K562 (cell line): Measurements from ENCODE around the gene SH3BGRL3. TPM values are rescaled to one million over a fixed set of nuclear protein-coding genes. Genes with fewer than 3 reads are reported as not detected.

Experiments used
- ARNT ChIP-seq, 2 experiments: fragments of 450-650 bp; IDR thresholded peaks; 2 replicates each; pipeline ENCODE4 v1.6.1; 2016; ENCODE audit warnings: mild to moderate bottlenecking in 1 of 2
- ATF7 ChIP-seq: fragments of 450-650 bp; IDR thresholded peaks from 2 replicates; pipeline ENCODE4 v1.7.1; 2014; ENCODE audit warnings: mild to moderate bottlenecking, moderate library complexity
- C11orf30 ChIP-seq: fragments of 450-650 bp; IDR thresholded peaks from 2 replicates; pipeline ENCODE4 v1.6.1; 2016; ENCODE audit warnings: low read depth, mild to moderate bottlenecking
- CHD4 ChIP-seq: fragments of 200-600 bp; sonication (generic); IDR thresholded peaks from 3 replicates; pipeline ENCODE4 v1.6.1; 2012; ENCODE audit warnings: low read depth, mild to moderate bottlenecking, mixed read lengths, low read length, inconsistent platforms; ENCODE audit not compliant: insufficient read depth, insufficient replicate concordance, poor library complexity, severe bottlenecking
- CSDE1 ChIP-seq, 2 experiments: fragments of 450-650 bp; IDR thresholded peaks; 2 replicates each; pipeline ENCODE4 v1.6.1; 2016; ENCODE audit warnings: mild to moderate bottlenecking in 1 of 2
- MAFF ChIP-seq: IDR thresholded peaks from 2 replicates; pipeline ENCODE4 v1.6.1; 2012; ENCODE audit warnings: low read length, improper control_type of control experiment
- MAFK ChIP-seq: IDR thresholded peaks from 2 replicates; pipeline ENCODE4 v1.6.1; 2011; ENCODE audit warnings: low read length, improper control_type of control experiment
- MXI1 ChIP-seq: IDR thresholded peaks from 2 replicates; pipeline ENCODE4 v1.6.1; 2011; ENCODE audit warnings: low read depth, mild to moderate bottlenecking, improper control_type of control experiment, low read length
- NCOA6 ChIP-seq: fragments of 450-650 bp; IDR thresholded peaks from 2 replicates; pipeline ENCODE4 v1.6.1; 2017; ENCODE audit warnings: mild to moderate bottlenecking
- NFXL1 ChIP-seq: fragments of 450-650 bp; formaldehyde crosslinking; IDR thresholded peaks from 2 replicates; pipeline ENCODE4 v1.4.0; 2021; ENCODE audit warnings: mild to moderate bottlenecking
- RAD21 ChIP-seq, 2 experiments: fragments of 250-450 bp in 1 of 2; fragments of 450-650 bp in 1 of 2; sonication (Bioruptor Pico) in 1 of 2; formaldehyde crosslinking in 1 of 2; IDR thresholded peaks in 1 of 2; conservative IDR thresholded peaks in 1 of 2; 2 replicates each; pipeline versions ENCODE4 v1.4.0 to v1.8.0; 2020 to 2022; ENCODE audit warnings: mild to moderate bottlenecking in 2 of 2, moderate library complexity in 1 of 2
- SMARCE1 ChIP-seq: fragments of 450-650 bp; IDR thresholded peaks from 2 replicates; pipeline ENCODE4 v1.7.1; 2016; ENCODE audit warnings: mild to moderate bottlenecking
- ZNF408 ChIP-seq: fragments of 250-450 bp; sonication (Bioruptor Pico); IDR thresholded peaks from 2 replicates; pipeline ENCODE4 v1.4.0; 2020; ENCODE audit warnings: low read depth, mild to moderate bottlenecking, moderate library complexity
- polyA plus RNA-seq, 8 experiments: library from polyadenylated mRNA; depleted of rRNA in 4 of 8; stranded (reverse) in 5 of 8; unstranded in 3 of 8; fragments of >200 nt; fragmentation: Nextera tagmentation in 2 of 8; fragmentation: Illumina TruSeq in 1 of 8; extraction: Ambion mirVana in 2 of 8; extraction: Trizol in 1 of 8; gene quantifications; 2 replicates each; pipeline versions ENCODE4 v1.2.1 to v1.2.3, GENCODE V29; 2011 to 2014; ENCODE audit warnings: inconsistent platforms in 1 of 8, missing spikeins in 1 of 8
- total RNA-seq, 7 experiments: library from RNA; depleted of rRNA in 6 of 7; stranded (reverse); fragments of >200 nt in 6 of 7; fragmentation: Illumina TruSeq in 2 of 7; extraction: Trizol in 2 of 7; gene quantifications; 2 replicates each; pipeline versions ENCODE4 v1.2.1 to v1.2.3, GENCODE V29; 2011 to 2021; ENCODE audit warnings: low replicate concordance in 1 of 7
- TF ChIP-seq, protein P1 (sequence below): sonication (generic); formaldehyde crosslinking; IDR thresholded peaks from 2 replicates; pipeline ENCODE4 v1.8.1; 2023; ENCODE audit warnings: mild to moderate bottlenecking, missing genetic modification reagents
- TF ChIP-seq, protein P2 (sequence below): fragments of 250-450 bp; sonication (Bioruptor Pico); IDR thresholded peaks from 2 replicates; pipeline ENCODE4 v1.5.0; 2021; ENCODE audit warnings: mild to moderate bottlenecking, borderline replicate concordance
- TF ChIP-seq, protein P3 (sequence below), 2 experiments: fragments of 450-650 bp; IDR thresholded peaks; 2 replicates each; pipeline ENCODE4 v1.6.1; 2016
- TF ChIP-seq, protein P4 (sequence below): fragments of 200-800 bp; sonication (Bioruptor generic); IDR thresholded peaks from 2 replicates; pipeline ENCODE4 v1.6.1; 2017; ENCODE audit warnings: missing genetic modification characterization, missing compliant biosample characterization
- TF ChIP-seq, protein P5 (sequence below): sonication (generic); IDR thresholded peaks from 2 replicates; pipeline ENCODE4 v1.6.1; 2016

Gene SH3BGRL3
- total and polyA plus RNA-seq, 9 of the 15 experiments (the other 6 are each of a cell fraction or from before 2014, with no cell fraction given) = 30.3 to 140 (median 54.2) TPM

DNA sequence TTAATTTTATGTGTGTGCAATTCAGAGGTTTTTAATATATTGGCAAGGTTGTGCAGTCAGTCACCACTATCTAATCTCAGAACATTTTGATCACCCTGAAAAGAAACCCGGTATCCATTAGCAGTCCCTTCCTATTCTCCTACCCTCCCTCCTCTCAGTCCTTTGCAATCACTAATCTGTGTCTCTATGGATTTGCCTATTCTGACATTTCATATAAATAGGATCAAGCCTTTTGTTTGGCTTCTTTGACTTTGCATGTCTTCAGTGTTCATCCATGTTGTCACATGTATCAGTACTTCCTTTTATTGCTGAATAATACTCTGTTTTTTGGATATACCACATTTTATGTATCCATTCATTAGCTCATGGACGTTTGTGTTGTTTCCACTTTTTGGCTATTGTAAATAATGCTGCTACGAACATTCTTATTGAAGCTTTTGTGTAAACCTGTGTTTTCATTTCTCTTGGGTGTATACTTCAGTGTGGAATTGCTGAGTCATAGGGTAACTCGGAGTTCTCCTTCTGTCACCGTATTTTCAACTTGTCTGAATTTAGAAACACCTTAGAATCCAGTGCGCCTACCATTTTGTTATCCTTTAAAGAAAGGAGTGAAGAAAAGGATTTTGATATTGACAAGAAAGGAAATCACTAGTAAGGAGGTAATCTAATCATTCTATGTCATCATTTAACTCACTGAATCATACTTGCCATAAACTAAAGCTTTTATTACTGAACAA is 42.5 kb upstream of the SH3BGRL3 start (continued):
- TF ChIP-seq, protein P1, sequence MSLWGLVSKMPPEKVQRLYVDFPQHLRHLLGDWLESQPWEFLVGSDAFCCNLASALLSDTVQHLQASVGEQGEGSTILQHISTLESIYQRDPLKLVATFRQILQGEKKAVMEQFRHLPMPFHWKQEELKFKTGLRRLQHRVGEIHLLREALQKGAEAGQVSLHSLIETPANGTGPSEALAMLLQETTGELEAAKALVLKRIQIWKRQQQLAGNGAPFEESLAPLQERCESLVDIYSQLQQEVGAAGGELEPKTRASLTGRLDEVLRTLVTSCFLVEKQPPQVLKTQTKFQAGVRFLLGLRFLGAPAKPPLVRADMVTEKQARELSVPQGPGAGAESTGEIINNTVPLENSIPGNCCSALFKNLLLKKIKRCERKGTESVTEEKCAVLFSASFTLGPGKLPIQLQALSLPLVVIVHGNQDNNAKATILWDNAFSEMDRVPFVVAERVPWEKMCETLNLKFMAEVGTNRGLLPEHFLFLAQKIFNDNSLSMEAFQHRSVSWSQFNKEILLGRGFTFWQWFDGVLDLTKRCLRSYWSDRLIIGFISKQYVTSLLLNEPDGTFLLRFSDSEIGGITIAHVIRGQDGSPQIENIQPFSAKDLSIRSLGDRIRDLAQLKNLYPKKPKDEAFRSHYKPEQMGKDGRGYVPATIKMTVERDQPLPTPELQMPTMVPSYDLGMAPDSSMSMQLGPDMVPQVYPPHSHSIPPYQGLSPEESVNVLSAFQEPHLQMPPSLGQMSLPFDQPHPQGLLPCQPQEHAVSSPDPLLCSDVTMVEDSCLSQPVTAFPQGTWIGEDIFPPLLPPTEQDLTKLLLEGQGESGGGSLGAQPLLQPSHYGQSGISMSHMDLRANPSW (CRISPR knock-in tag) = no peak
- peak in 1 of 2 experiments; percentile 40; a peak in 1 of 4 replicates for TF ChIP-seq CSDE1 (IDR thresholded peaks at IDR 0.05)
- TF ChIP-seq, protein P2, sequence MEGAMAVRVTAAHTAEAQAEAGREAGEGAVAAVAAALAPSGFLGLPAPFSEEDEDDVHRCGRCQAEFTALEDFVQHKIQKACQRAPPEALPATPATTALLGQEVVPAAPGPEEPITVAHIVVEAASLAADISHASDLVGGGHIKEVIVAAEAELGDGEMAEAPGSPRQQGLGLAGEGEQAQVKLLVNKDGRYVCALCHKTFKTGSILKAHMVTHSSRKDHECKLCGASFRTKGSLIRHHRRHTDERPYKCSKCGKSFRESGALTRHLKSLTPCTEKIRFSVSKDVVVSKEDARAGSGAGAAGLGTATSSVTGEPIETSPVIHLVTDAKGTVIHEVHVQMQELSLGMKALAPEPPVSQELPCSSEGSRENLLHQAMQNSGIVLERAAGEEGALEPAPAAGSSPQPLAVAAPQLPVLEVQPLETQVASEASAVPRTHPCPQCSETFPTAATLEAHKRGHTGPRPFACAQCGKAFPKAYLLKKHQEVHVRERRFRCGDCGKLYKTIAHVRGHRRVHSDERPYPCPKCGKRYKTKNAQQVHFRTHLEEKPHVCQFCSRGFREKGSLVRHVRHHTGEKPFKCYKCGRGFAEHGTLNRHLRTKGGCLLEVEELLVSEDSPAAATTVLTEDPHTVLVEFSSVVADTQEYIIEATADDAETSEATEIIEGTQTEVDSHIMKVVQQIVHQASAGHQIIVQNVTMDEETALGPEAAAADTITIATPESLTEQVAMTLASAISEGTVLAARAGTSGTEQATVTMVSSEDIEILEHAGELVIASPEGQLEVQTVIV (CRISPR knock-in tag) = 0 out of 2 replicates have a peak, but pooled peaks have one; percentile 48
- TF ChIP-seq SMARCE1 = peak; percentile 91
- no peak for TF ChIP-seq MXI1
- TF ChIP-seq NCOA6 = peak; percentile 78
- TF ChIP-seq MAFF = peak; percentile 98
- peak in 1 of 2 experiments; percentile 25; a peak in 1 of 4 replicates for TF ChIP-seq RAD21 (CRISPR knock-in tag; conservative IDR thresholded peaks at IDR 0.05 in 1 of 2, IDR thresholded peaks at IDR 0.05 in 1 of 2)
- TF ChIP-seq ATF7 = 0 out of 2 replicates have a peak, but pooled peaks have one; percentile 15
- TF ChIP-seq C11orf30 = peak; percentile 98
- peak in 1 of 2 experiments; percentile 27; a peak in 1 of 4 replicates for TF ChIP-seq ARNT (IDR thresholded peaks at IDR 0.05)
- TF ChIP-seq ZNF408 (CRISPR knock-in tag) = no peak
- peak; percentile 97 for TF ChIP-seq MAFK
- TF ChIP-seq, protein P3, sequence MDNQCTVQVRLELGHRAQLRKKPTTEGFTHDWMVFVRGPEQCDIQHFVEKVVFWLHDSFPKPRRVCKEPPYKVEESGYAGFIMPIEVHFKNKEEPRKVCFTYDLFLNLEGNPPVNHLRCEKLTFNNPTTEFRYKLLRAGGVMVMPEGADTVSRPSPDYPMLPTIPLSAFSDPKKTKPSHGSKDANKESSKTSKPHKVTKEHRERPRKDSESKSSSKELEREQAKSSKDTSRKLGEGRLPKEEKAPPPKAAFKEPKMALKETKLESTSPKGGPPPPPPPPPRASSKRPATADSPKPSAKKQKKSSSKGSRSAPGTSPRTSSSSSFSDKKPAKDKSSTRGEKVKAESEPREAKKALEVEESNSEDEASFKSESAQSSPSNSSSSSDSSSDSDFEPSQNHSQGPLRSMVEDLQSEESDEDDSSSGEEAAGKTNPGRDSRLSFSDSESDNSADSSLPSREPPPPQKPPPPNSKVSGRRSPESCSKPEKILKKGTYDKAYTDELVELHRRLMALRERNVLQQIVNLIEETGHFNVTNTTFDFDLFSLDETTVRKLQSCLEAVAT (IDR thresholded peaks at IDR 0.05) = peak in 1 of 2 experiments; percentile 51; a peak in 1 of 4 replicates
- TF ChIP-seq, protein P4, sequence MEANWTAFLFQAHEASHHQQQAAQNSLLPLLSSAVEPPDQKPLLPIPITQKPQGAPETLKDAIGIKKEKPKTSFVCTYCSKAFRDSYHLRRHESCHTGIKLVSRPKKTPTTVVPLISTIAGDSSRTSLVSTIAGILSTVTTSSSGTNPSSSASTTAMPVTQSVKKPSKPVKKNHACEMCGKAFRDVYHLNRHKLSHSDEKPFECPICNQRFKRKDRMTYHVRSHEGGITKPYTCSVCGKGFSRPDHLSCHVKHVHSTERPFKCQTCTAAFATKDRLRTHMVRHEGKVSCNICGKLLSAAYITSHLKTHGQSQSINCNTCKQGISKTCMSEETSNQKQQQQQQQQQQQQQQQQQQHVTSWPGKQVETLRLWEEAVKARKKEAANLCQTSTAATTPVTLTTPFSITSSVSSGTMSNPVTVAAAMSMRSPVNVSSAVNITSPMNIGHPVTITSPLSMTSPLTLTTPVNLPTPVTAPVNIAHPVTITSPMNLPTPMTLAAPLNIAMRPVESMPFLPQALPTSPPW (CRISPR knock-in tag) = no peak
- 0 out of 2 replicates have a peak, but pooled peaks have one; percentile 54 for TF ChIP-seq NFXL1
- TF ChIP-seq CHD4 = peak; percentile 71
- TF ChIP-seq, protein P5, sequence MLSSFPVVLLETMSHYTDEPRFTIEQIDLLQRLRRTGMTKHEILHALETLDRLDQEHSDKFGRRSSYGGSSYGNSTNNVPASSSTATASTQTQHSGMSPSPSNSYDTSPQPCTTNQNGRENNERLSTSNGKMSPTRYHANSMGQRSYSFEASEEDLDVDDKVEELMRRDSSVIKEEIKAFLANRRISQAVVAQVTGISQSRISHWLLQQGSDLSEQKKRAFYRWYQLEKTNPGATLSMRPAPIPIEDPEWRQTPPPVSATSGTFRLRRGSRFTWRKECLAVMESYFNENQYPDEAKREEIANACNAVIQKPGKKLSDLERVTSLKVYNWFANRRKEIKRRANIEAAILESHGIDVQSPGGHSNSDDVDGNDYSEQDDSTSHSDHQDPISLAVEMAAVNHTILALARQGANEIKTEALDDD = 0 out of 2 replicates have a peak, but pooled peaks have one; percentile 22
